ENCODE measurements around the gene TBC1D16. TPM values are rescaled to one million over a fixed set of nuclear protein-coding genes. Genes with fewer than 3 reads are reported as not detected.

Gene TBC1D16
- total RNA-seq, 3 donors from 2014 or later (not counting 1 experiment from before 2014, with no cell fraction given) = 0.49 to 1.00 (median 0.65) TPM

- Mint-ChIP-seq H3K27me3 (ENCODE audit: low read depth in 2 of 2) (peaks cover 0 to 3% of the 10 kb centered on the region in 2 donors), H3K9me3 (no peaks in the 10 kb centered on the region), H3K36me3 (no peaks in the 10 kb centered on the region), H3K4me3 (no peak overlapping the region), H3K4me1 (peaks cover 8 to 16% of the 10 kb centered on the region in 2 donors), H3K27ac (no peak overlapping the region)
- Histone ChIP-seq H3K4me3 (ENCODE audit: low read length) (no peak overlapping the region), H3K36me3 (ENCODE audit: control insufficient read depth, insufficient read depth, low read length) (no peaks in the 10 kb centered on the region), H3K27ac (ENCODE audit: low read length) (no peak overlapping the region), H3K27me3 (ENCODE audit: control insufficient read depth, insufficient read depth, low read length) (no peaks in the 10 kb centered on the region), H3K9me3 (ENCODE audit: control insufficient read depth, insufficient read depth, low read length) (no peaks in the 10 kb centered on the region), H3K4me1 (ENCODE audit: control insufficient read depth, insufficient read depth, low read length) (peaks cover 30% of the 10 kb centered on the region)
- TF ChIP-seq CTCF (IDR thresholded peaks at IDR 0.05) = no peak
- ATAC-seq = no peak
- intact Hi-C loops (cut with micrococcal nuclease) = no loop called here
- DNase-seq = no peak
- WGBS (ENCODE audit: insufficient coverage) = 92% methylated on average over 22 of the region's 22 CpGs
These were observed 93.7 kb downstream of the TBC1D16 start for GRCh38 chr17:79942011-79942405.

DNA sequence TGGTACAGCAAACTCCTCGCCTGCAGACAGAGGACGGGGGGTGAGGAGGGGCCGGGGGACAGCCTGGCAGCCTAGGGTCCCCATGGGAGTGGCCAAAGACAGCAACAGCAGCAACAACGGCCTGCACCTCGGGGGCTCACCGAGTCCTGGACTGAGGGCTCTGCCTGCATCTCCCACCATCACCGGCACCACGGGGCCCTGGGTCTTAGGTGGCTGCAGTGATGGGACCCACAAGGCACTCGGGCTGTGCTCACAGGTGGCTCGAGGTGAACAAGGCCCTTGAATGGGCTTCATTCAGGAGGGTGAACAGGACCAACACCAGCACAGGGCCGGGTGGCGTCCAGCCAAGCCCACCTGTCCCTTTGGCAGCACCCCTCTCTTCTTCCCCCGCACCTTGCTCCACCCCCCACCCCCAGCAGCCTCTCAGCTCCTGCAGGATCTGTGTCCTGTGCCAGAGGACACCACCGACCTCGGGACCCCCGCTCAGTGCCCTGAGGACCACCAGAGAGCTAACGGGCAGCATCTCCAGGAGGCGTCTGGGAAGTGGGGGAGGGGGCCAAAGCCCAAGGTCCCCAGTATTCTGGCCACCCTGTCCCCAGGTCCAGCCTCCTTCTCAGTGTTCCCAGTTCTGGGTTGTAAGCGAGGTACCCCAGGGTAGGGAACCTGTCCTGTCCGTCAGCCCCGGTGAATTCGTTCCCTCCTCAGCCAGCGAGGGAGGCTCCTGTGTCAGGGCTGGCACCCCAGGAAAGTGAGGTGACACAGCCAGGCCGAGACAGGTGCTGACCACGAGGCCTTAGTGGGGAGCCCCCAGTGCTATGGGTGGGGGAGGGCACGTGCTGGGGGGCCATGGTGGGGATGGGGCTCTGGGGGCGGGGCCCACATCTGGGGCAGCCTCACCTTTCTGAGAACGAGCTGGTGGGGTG lies 94.3 kb downstream of the TBC1D16 start:
- Mint-ChIP-seq H3K9me3 (no peaks in the 10 kb centered on the region), H3K27me3 (ENCODE audit: low read depth in 2 of 2) (peaks cover 0 to 3% of the 10 kb centered on the region in 2 donors), H3K4me3 (no peak overlapping the region), H3K27ac (no peak overlapping the region), H3K4me1 (peaks cover 8 to 23% of the 10 kb centered on the region in 2 donors), H3K36me3 (no peaks in the 10 kb centered on the region)
- DNase-seq (no peak), ATAC-seq (no peak)
- no peaks in the 10 kb centered on the region for H3K9me3 ChIP-seq (ENCODE audit: control insufficient read depth, insufficient read depth, low read length)
- H3K27me3 ChIP-seq (ENCODE audit: control insufficient read depth, insufficient read depth, low read length) = no peaks in the 10 kb centered on the region
- 88% methylated on average over 25 of the region's 28 CpGs for WGBS (ENCODE audit: insufficient coverage)
- no peak for TF ChIP-seq CTCF (IDR thresholded peaks at IDR 0.05)
- H3K4me3 ChIP-seq (ENCODE audit: low read length) = no peak overlapping the region
- H3K4me1 ChIP-seq (ENCODE audit: control insufficient read depth, insufficient read depth, low read length) = peaks cover 37% of the 10 kb centered on the region
- intact Hi-C loops (cut with micrococcal nuclease) = no loop called here
- no peak overlapping the region for H3K27ac ChIP-seq (ENCODE audit: low read length)
- no peaks in the 10 kb centered on the region for H3K36me3 ChIP-seq (ENCODE audit: control insufficient read depth, insufficient read depth, low read length)

DNA sequence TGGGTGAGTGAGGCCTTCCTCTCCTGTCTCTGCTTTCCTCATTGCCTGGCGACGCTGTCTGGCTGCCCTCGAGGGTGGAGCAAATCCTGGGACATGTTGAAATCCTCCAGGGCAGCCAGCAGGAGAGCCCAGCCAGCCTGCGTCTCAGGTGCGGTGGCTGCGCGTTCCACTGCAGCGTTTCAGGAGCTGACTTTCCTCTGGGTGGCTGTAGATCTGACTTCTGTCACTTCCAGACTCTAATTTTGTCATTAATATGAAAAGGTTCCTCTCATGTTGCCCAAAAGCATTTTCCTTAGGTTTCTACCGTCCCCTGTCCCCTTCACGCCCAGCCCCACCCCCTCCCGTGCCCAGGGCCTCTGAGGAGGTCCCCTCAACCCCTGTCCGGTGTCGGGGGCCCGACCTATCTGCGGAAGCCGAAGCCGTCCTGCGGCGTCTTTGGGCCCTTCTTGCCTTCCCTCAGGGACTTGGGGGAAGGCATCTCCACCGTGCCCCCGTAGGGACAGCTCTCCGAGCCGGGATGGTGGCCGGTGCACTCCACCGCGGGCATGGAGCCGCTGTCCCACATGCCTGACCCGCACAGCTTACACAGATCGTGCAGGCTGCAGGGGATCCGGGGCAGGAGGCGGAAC lies 95.1 kb downstream of the TBC1D16 start:
- H3K4me1 Mint-ChIP-seq = peaks cover 8 to 30% of the 10 kb centered on the region in 2 donors
- no peak for ATAC-seq

More for the DNA sequence above, 95.1 kb downstream of the TBC1D16 start:
- Histone ChIP-seq H3K4me1 (ENCODE audit: control insufficient read depth, insufficient read depth, low read length) (peaks cover 45% of the 10 kb centered on the region), H3K27me3 (ENCODE audit: control insufficient read depth, insufficient read depth, low read length) (no peaks in the 10 kb centered on the region), H3K4me3 (ENCODE audit: low read length) (no peak overlapping the region), H3K27ac (ENCODE audit: low read length) (no peak overlapping the region), H3K9me3 (ENCODE audit: control insufficient read depth, insufficient read depth, low read length) (no peaks in the 10 kb centered on the region), H3K36me3 (ENCODE audit: control insufficient read depth, insufficient read depth, low read length) (no peaks in the 10 kb centered on the region)
- no peaks in the 10 kb centered on the region for H3K36me3 Mint-ChIP-seq
- H3K27me3 Mint-ChIP-seq (ENCODE audit: low read depth in 2 of 2) = peaks cover 0 to 8% of the 10 kb centered on the region in 2 donors
- intact Hi-C loops (cut with micrococcal nuclease) = no loop called here
- TF ChIP-seq CTCF (IDR thresholded peaks at IDR 0.05) = no peak
- DNase-seq = no peak
- H3K27ac Mint-ChIP-seq = peak overlapping the region in 1 of 2 donors; percentile 64
- H3K9me3 Mint-ChIP-seq = no peaks in the 10 kb centered on the region
- 94% methylated on average over 31 of the region's 31 CpGs for WGBS (ENCODE audit: insufficient coverage)
- no peak overlapping the region for H3K4me3 Mint-ChIP-seq
